ENCODE results near the gene ZNF275. TPM values are rescaled to one million over a fixed set of nuclear protein-coding genes. Genes with fewer than 3 reads are reported as not detected.

ZNF275 gene
- total RNA-seq, 1 experiment from 2014 or later, result 9.8 TPM

DNA sequence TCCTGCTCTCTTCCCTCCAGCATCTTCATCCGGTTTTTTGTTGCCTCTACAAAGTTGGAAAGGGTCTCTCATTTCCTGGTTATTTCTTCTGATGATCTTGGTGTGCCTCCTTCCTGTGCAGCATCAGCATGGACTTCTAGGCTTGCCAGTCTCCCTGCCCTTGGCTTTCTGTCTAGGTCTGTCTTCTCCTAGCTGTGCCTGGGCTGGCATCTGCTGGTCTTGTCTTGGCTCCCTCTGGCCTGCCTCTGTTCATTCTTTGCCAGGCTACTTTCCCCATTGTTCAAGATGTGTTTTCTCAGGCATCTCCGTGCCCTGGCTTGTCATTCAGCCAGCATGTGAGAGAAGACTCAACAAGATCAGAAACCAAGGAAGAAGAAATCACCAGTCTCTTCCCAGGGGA lies 9.7 kb downstream of the ZNF275 start:
- ChIA-PET CTCF (no interaction called here), POLR2A (no interaction called here)
- ATAC-seq, result no peak
- Mint-ChIP-seq H3K9me3 (no peaks in the 10 kb centered on the region), H3K4me3 (no peak overlapping the region), H3K4me1 (no peaks in the 10 kb centered on the region), H3K27ac (no peak overlapping the region), H3K27me3 (ENCODE audit: low read depth) (no peaks in the 10 kb centered on the region), H3K36me3 (peaks cover 31% of the 10 kb centered on the region)
- DNase-seq (ENCODE audit: low spot score), result no peak
- TF ChIP-seq SOX15 (CRISPR knock-in tag; IDR thresholded peaks at IDR 0.05) (no peak), NR3C1 (CRISPR knock-in tag; conservative IDR thresholded peaks at IDR 0.05; ENCODE audit: low read depth) (no peak), MXD4 (CRISPR knock-in tag; IDR thresholded peaks at IDR 0.05; ENCODE audit: borderline replicate concordance) (no peak), FOXK1 (CRISPR knock-in tag; IDR thresholded peaks at IDR 0.05) (no peak), ZNF232 (CRISPR knock-in tag; IDR thresholded peaks at IDR 0.05) (no peak), JAZF1 (CRISPR knock-in tag; IDR thresholded peaks at IDR 0.05) (no peak), ESRRA (CRISPR knock-in tag; IDR thresholded peaks at IDR 0.05; ENCODE audit: borderline replicate concordance) (no peak), TCF7 (CRISPR knock-in tag; IDR thresholded peaks at IDR 0.05; ENCODE audit: low read depth) (no peak), SMAD4 (CRISPR knock-in tag; IDR thresholded peaks at IDR 0.05) (no peak), RELA (CRISPR knock-in tag; IDR thresholded peaks at IDR 0.05; ENCODE audit: borderline replicate concordance) (no peak)
- TF ChIP-seq, protein P1, sequence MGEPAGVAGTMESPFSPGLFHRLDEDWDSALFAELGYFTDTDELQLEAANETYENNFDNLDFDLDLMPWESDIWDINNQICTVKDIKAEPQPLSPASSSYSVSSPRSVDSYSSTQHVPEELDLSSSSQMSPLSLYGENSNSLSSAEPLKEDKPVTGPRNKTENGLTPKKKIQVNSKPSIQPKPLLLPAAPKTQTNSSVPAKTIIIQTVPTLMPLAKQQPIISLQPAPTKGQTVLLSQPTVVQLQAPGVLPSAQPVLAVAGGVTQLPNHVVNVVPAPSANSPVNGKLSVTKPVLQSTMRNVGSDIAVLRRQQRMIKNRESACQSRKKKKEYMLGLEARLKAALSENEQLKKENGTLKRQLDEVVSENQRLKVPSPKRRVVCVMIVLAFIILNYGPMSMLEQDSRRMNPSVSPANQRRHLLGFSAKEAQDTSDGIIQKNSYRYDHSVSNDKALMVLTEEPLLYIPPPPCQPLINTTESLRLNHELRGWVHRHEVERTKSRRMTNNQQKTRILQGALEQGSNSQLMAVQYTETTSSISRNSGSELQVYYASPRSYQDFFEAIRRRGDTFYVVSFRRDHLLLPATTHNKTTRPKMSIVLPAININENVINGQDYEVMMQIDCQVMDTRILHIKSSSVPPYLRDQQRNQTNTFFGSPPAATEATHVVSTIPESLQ (CRISPR knock-in tag; IDR thresholded peaks at IDR 0.05), result no peak

DNA sequence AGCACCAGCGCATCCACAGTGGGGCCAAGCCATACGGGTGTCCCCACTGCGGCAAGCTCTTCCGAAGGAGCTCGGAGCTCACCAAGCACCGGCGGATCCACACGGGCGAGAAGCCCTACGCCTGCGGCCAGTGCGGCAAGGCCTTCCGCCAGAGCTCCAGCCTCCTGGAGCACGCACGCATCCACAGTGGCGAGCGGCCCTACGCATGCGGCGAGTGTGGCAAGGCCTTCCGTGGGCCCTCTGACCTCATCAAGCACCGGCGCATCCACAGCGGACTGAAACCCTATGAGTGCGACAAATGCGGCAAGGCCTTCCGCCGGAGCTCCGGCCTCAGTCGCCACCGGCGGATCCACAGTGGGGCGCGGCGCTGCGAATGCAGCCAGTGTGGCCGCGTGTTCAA lies 13.6 kb downstream of the ZNF275 start:
- DNase-seq (ENCODE audit: low spot score) (no peak), ATAC-seq (no peak)
- Mint-ChIP-seq H3K27me3 (ENCODE audit: low read depth) (no peaks in the 10 kb centered on the region), H3K27ac (no peak overlapping the region), H3K9me3 (no peaks in the 10 kb centered on the region), H3K4me1 (peaks cover 6% of the 10 kb centered on the region), H3K4me3 (no peak overlapping the region), H3K36me3 (peaks cover 31% of the 10 kb centered on the region)
- ChIA-PET CTCF (no interaction called here), POLR2A (no interaction called here)
- TF ChIP-seq, protein P2, sequence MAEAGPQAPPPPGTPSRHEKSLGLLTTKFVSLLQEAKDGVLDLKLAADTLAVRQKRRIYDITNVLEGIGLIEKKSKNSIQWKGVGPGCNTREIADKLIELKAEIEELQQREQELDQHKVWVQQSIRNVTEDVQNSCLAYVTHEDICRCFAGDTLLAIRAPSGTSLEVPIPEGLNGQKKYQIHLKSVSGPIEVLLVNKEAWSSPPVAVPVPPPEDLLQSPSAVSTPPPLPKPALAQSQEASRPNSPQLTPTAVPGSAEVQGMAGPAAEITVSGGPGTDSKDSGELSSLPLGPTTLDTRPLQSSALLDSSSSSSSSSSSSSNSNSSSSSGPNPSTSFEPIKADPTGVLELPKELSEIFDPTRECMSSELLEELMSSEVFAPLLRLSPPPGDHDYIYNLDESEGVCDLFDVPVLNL (CRISPR knock-in tag; IDR thresholded peaks at IDR 0.05; ENCODE audit: borderline replicate concordance, low read depth), result no peak
- TF ChIP-seq ZNF138 (CRISPR knock-in tag; conservative IDR thresholded peaks at IDR 0.05) (no peak), FOXJ3 (CRISPR knock-in tag; IDR thresholded peaks at IDR 0.05; ENCODE audit: borderline replicate concordance) (no peak), CDX4 (CRISPR knock-in tag; IDR thresholded peaks at IDR 0.05; ENCODE audit: borderline replicate concordance) (no peak), ZNF416 (CRISPR knock-in tag; IDR thresholded peaks at IDR 0.05) (no peak), ZNF219 (CRISPR knock-in tag; IDR thresholded peaks at IDR 0.05; ENCODE audit: borderline replicate concordance) (no peak), ELF4 (CRISPR knock-in tag; IDR thresholded peaks at IDR 0.05; ENCODE audit: low read depth) (no peak), ZNF423 (CRISPR knock-in tag; IDR thresholded peaks at IDR 0.05) (no peak), RELA (CRISPR knock-in tag; IDR thresholded peaks at IDR 0.05; ENCODE audit: borderline replicate concordance) (no peak), NR2C2 (CRISPR knock-in tag; IDR thresholded peaks at IDR 0.05) (no peak), OVOL2 (CRISPR knock-in tag; IDR thresholded peaks at IDR 0.05; ENCODE audit: borderline replicate concordance) (no peak), TEAD1 (CRISPR knock-in tag; IDR thresholded peaks at IDR 0.05) (no peak), ZNF317 (CRISPR knock-in tag; IDR thresholded peaks at IDR 0.05; ENCODE audit: borderline replicate concordance, low read depth) (no peak)
- TF ChIP-seq, protein P3, sequence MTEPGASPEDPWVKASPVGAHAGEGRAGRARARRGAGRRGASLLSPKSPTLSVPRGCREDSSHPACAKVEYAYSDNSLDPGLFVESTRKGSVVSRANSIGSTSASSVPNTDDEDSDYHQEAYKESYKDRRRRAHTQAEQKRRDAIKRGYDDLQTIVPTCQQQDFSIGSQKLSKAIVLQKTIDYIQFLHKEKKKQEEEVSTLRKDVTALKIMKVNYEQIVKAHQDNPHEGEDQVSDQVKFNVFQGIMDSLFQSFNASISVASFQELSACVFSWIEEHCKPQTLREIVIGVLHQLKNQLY (CRISPR knock-in tag; IDR thresholded peaks at IDR 0.05), result no peak
- TF ChIP-seq, protein P4, sequence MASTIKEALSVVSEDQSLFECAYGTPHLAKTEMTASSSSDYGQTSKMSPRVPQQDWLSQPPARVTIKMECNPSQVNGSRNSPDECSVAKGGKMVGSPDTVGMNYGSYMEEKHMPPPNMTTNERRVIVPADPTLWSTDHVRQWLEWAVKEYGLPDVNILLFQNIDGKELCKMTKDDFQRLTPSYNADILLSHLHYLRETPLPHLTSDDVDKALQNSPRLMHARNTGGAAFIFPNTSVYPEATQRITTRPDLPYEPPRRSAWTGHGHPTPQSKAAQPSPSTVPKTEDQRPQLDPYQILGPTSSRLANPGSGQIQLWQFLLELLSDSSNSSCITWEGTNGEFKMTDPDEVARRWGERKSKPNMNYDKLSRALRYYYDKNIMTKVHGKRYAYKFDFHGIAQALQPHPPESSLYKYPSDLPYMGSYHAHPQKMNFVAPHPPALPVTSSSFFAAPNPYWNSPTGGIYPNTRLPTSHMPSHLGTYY (CRISPR knock-in tag; IDR thresholded peaks at IDR 0.05), result no peak
- TF ChIP-seq, protein P5, sequence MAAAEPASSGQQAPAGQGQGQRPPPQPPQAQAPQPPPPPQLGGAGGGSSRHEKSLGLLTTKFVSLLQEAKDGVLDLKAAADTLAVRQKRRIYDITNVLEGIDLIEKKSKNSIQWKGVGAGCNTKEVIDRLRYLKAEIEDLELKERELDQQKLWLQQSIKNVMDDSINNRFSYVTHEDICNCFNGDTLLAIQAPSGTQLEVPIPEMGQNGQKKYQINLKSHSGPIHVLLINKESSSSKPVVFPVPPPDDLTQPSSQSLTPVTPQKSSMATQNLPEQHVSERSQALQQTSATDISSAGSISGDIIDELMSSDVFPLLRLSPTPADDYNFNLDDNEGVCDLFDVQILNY (CRISPR knock-in tag; IDR thresholded peaks at IDR 0.05), result no peak
- TF ChIP-seq, protein P6, sequence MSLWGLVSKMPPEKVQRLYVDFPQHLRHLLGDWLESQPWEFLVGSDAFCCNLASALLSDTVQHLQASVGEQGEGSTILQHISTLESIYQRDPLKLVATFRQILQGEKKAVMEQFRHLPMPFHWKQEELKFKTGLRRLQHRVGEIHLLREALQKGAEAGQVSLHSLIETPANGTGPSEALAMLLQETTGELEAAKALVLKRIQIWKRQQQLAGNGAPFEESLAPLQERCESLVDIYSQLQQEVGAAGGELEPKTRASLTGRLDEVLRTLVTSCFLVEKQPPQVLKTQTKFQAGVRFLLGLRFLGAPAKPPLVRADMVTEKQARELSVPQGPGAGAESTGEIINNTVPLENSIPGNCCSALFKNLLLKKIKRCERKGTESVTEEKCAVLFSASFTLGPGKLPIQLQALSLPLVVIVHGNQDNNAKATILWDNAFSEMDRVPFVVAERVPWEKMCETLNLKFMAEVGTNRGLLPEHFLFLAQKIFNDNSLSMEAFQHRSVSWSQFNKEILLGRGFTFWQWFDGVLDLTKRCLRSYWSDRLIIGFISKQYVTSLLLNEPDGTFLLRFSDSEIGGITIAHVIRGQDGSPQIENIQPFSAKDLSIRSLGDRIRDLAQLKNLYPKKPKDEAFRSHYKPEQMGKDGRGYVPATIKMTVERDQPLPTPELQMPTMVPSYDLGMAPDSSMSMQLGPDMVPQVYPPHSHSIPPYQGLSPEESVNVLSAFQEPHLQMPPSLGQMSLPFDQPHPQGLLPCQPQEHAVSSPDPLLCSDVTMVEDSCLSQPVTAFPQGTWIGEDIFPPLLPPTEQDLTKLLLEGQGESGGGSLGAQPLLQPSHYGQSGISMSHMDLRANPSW (CRISPR knock-in tag; conservative IDR thresholded peaks at IDR 0.05; ENCODE audit: low read depth), result no peak

All from WTC11 (cell line).